Breast epithelium (tissue), 4 donors: ENCODE results near the gene KCND2. TPM values are rescaled to one million over a fixed set of nuclear protein-coding genes. Genes with fewer than 3 reads are reported as not detected.

ENCODE experiments used
- DNase-seq, 2 donors: peaks; one replicate each; pipeline ENCODE4 v3.0.0-alpha.2; 2019; ENCODE audit warnings: low spot score in 2 of 2
- H3K27ac ChIP-seq, 2 donors: fragments of 200-600 bp; sonication (generic) in 1 of 2; one replicate each; pipeline ENCODE4 v1.5.1; 2016 to 2019; ENCODE audit warnings: mild to moderate bottlenecking in 1 of 2
- H3K27me3 ChIP-seq, 2 donors: fragments of 200-600 bp; sonication (generic) in 1 of 2; one replicate each; pipeline versions ENCODE4 v1.5.1 to v1.6.0; 2017 to 2019; ENCODE audit warnings: control low read depth in 1 of 2, mild to moderate bottlenecking in 1 of 2
- H3K36me3 ChIP-seq: fragments of 200-600 bp; one replicate; pipeline ENCODE4 v1.5.1; 2019
- H3K4me1 ChIP-seq, 2 donors: fragments of 200-600 bp; sonication (generic); one replicate each; pipeline ENCODE4 v1.5.1; 2016 to 2019; ENCODE audit warnings: control low read depth in 1 of 2
- H3K4me3 ChIP-seq, 3 donors: fragments of 200-600 bp; sonication (generic); 1 replicate in 2 of 3; 2 replicates in 1 of 3; pipeline ENCODE4 v1.5.1; 2016 to 2019; ENCODE audit warnings: mild to moderate bottlenecking in 3 of 3, moderate library complexity in 2 of 3
- H3K9me3 ChIP-seq, 2 donors: fragments of 200-600 bp; sonication (generic) in 1 of 2; one replicate each; pipeline ENCODE4 v1.5.1; 2016 to 2019; ENCODE audit warnings: control low read depth in 1 of 2
- POLR2A ChIP-seq: fragments of 450-650 bp; IDR thresholded peaks from one replicate; pipeline ENCODE4 v1.6.1; 2016; ENCODE audit warnings: antibody characterized with exemption, mild to moderate bottlenecking, moderate library complexity
- POLR2AphosphoS5 ChIP-seq, 3 donors: sonication (generic); formaldehyde crosslinking; IDR thresholded peaks; one replicate each; pipeline ENCODE4 v1.6.1; 2017; ENCODE audit warnings: antibody characterized with exemption in 3 of 3
- intact Hi-C: fragments of 100-400 bp; cut with DNase I; formaldehyde crosslinking; loops from one replicate; pipeline ENCODE4 v1.15.1; 2023; ENCODE audit warnings: low total_unique reads
- total RNA-seq, 3 donors: library from RNA; depleted of rRNA; stranded (reverse); fragments of >200 nt; gene quantifications; one replicate each; pipeline ENCODE4 v1.1.0, GENCODE V29; 2016
- TF ChIP-seq, protein P1 (sequence below), 3 donors: fragments of 450-650 bp; IDR thresholded peaks; one replicate each; pipeline ENCODE4 v1.5.1; 2016 to 2017; ENCODE audit warnings: antibody characterized with exemption in 3 of 3, mild to moderate bottlenecking in 3 of 3, moderate library complexity in 3 of 3

Gene KCND2
- total RNA-seq, 3 donors from 2014 or later, result 1.9 to 3.6 (median 2.6) TPM

DNA sequence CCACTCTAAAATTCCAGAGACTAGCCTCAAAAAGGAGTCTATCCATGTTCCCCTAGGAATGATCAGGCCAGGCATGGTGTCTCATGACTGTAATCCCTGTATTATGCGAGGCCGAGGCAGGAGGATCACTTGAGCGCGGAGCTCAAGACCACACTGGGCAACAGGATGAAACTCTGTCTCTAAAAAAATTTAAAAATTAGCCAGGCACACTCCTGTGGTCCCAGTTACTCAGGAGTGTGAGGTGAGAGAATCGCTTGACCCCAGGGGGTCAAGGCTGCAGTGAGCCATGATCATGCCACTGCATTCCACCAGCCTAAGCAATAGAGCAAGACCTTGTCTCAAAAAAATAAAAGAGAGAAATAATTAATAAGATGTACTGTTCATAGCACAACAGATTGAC lies 256.8 kb downstream of the KCND2 start:
- Histone ChIP-seq H3K9me3 (no peaks in the 10 kb centered on the region), H3K27me3 (no peaks in the 10 kb centered on the region), H3K4me3 (no peak overlapping the region), H3K36me3 (no peaks in the 10 kb centered on the region), H3K27ac (no peak overlapping the region), H3K4me1 (no peaks in the 10 kb centered on the region)
- intact Hi-C loops, result no loop called here
- no peak for DNase-seq
- TF ChIP-seq POLR2AphosphoS5 (IDR thresholded peaks at IDR 0.05), result no peak
- TF ChIP-seq, protein P1, sequence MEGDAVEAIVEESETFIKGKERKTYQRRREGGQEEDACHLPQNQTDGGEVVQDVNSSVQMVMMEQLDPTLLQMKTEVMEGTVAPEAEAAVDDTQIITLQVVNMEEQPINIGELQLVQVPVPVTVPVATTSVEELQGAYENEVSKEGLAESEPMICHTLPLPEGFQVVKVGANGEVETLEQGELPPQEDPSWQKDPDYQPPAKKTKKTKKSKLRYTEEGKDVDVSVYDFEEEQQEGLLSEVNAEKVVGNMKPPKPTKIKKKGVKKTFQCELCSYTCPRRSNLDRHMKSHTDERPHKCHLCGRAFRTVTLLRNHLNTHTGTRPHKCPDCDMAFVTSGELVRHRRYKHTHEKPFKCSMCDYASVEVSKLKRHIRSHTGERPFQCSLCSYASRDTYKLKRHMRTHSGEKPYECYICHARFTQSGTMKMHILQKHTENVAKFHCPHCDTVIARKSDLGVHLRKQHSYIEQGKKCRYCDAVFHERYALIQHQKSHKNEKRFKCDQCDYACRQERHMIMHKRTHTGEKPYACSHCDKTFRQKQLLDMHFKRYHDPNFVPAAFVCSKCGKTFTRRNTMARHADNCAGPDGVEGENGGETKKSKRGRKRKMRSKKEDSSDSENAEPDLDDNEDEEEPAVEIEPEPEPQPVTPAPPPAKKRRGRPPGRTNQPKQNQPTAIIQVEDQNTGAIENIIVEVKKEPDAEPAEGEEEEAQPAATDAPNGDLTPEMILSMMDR (IDR thresholded peaks at IDR 0.05), result no peak
- TF ChIP-seq POLR2A, result no peak

DNA sequence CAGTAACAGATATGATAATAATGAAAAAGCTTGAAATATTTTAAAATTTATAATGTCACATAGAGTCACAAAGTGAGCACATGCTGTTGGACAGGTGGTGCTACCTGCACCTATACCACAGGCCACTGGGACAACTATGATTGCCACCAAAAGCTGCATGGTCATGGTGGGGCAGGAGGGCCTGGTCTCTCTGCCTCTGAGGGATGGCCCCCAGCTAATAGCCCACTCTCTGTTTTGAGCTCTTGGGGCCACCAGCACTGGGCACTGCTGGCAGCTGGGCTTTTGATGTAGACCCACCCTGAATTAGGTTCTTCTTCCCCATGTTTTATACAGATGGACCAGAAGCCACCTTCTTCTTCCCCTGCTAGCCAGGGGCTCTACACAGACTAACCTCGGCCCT lies 265.4 kb downstream of the KCND2 start:
- TF ChIP-seq, protein P1 (IDR thresholded peaks at IDR 0.05), result no peak
- TF ChIP-seq POLR2AphosphoS5 (IDR thresholded peaks at IDR 0.05) (no peak), POLR2A (no peak)
- no peaks in the 10 kb centered on the region for H3K4me1 ChIP-seq
- no peaks in the 10 kb centered on the region for H3K9me3 ChIP-seq
- no peak overlapping the region for H3K4me3 ChIP-seq
- intact Hi-C loops, result no loop called here
- no peak for DNase-seq
- H3K27me3 ChIP-seq, result no peaks in the 10 kb centered on the region
- H3K27ac ChIP-seq, result no peak overlapping the region
- no peaks in the 10 kb centered on the region for H3K36me3 ChIP-seq

DNA sequence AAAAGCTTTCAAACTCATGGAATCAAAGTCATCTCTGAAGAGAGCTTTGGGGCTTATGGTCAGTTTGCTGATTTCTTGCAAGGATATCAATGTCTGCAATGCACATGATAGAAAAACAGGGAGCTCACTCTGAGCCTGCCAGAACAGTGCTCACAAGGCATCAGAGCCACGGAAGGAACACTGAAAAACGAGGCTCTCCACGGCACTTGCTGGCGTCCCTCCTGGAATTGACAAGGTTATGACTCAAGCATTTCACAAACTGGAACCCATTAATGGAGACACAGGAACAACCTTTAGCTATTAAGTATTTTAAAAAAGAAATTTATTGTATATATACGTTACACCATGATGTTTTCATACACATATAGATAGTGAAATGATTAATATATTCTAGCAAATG lies 266.3 kb downstream of the KCND2 start:
- Histone ChIP-seq H3K4me3 (no peak overlapping the region), H3K9me3 (no peaks in the 10 kb centered on the region), H3K36me3 (no peaks in the 10 kb centered on the region), H3K4me1 (no peaks in the 10 kb centered on the region), H3K27ac (no peak overlapping the region), H3K27me3 (no peaks in the 10 kb centered on the region)
- no peak for DNase-seq
- TF ChIP-seq, protein P1 (IDR thresholded peaks at IDR 0.05), result no peak
- TF ChIP-seq POLR2A (no peak), POLR2AphosphoS5 (IDR thresholded peaks at IDR 0.05) (no peak)
- intact Hi-C loops, result no loop called here

DNA sequence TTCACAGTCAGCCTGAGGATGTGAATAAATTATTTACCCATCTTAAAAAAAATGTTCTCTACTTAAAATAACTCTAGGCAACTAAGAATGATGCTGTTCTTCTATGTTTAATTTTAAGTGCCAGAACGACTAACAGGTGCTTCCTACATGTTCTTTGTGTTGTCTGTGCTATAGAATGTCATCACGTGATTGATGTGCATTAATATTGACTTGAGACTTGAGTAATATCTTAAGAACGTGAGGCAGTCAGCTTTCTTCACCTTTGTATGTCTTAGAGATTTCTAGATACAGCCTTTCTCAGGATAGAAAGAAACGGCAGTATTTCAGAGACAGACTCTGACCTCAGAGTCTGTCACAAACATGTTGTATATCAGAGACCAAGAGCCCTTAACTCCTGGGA lies 274.6 kb downstream of the KCND2 start:
- no peak overlapping the region for H3K4me3 ChIP-seq
- no peak overlapping the region for H3K27ac ChIP-seq
- intact Hi-C loops, result no loop called here
- TF ChIP-seq POLR2A, result no peak
- TF ChIP-seq POLR2AphosphoS5 (IDR thresholded peaks at IDR 0.05), result no peak
- TF ChIP-seq, protein P1 (IDR thresholded peaks at IDR 0.05), result no peak
- no peaks in the 10 kb centered on the region for H3K27me3 ChIP-seq
- H3K36me3 ChIP-seq, result no peaks in the 10 kb centered on the region
- H3K4me1 ChIP-seq, result no peaks in the 10 kb centered on the region
- DNase-seq, result no peak
- H3K9me3 ChIP-seq, result no peaks in the 10 kb centered on the region

DNA sequence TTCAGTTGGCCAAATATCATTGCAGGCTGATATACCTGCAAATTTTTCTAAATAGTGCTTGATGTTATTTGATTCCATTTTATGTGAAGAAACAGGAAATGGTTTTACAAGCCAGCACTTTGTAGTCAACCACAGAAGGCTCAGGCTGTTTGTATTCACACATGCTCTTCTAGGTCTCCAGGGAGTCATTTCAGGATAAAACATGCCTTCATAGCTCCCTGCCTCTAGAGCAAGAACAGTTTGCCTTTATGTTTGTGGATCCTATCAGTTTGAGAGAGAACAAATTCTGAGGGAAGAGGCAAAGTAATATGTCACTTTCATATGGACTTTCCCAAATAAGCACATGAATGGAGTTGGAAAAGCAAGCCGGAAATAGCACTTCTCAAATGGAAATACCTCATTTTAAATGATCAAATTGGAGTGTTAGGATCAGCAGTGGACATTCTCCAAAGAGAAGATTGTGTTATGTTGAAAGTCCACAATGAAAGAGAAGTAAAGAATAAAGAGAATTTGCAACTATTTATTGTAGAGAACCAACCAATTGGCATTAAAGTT lies 277.6 kb downstream of the KCND2 start:
- Histone ChIP-seq H3K36me3 (no peaks in the 10 kb centered on the region), H3K9me3 (no peaks in the 10 kb centered on the region), H3K4me3 (no peak overlapping the region), H3K4me1 (no peaks in the 10 kb centered on the region), H3K27ac (no peak overlapping the region), H3K27me3 (no peaks in the 10 kb centered on the region)
- DNase-seq, result no peak
- intact Hi-C loops, result no loop called here
- TF ChIP-seq POLR2AphosphoS5 (IDR thresholded peaks at IDR 0.05) (no peak), POLR2A (no peak)
- TF ChIP-seq, protein P1 (IDR thresholded peaks at IDR 0.05), result no peak
